ENCODE measurements around the gene ZNF385B. TPM values are rescaled to one million over a fixed set of nuclear protein-coding genes. Genes with fewer than 3 reads are reported as not detected.

Gene ZNF385B
- total and polyA plus RNA-seq, 8 donors: 4.6 to 51.3 (median 6.1) TPM

DNA sequence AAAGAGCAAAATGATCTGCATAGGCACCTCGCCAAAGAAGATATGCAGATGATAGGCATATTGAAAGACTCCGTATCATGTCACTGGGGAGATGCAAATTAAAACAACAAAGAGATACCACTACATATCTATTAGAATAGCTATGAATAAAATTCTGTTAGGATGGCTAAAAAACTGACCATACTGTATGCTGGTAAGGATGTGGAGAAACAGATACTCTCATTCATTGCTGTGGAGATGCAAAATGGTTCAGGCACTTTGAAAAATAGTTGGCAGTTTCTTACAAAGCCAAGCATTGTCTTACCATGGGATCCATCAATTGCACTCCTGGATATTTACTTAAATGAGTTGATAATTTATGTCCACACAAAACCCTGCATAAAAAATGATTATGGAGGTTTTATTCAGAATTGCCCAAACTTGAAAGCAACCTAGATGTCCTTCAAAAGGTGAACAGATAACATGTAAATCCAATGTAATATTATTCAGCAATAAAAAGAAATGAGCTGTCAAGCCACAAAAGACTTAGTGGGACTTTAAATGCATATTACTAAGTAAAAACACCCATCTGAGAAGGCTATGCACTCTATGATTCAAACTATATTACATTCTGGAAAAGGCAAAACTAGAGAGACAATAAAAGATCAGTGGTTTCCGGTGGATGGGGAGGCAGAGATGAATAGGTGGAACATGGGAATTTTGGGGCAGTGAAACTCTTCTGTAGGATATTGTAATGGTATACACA, 31.2 kb downstream of the ZNF385B start:
- TF ChIP-seq, protein P1, sequence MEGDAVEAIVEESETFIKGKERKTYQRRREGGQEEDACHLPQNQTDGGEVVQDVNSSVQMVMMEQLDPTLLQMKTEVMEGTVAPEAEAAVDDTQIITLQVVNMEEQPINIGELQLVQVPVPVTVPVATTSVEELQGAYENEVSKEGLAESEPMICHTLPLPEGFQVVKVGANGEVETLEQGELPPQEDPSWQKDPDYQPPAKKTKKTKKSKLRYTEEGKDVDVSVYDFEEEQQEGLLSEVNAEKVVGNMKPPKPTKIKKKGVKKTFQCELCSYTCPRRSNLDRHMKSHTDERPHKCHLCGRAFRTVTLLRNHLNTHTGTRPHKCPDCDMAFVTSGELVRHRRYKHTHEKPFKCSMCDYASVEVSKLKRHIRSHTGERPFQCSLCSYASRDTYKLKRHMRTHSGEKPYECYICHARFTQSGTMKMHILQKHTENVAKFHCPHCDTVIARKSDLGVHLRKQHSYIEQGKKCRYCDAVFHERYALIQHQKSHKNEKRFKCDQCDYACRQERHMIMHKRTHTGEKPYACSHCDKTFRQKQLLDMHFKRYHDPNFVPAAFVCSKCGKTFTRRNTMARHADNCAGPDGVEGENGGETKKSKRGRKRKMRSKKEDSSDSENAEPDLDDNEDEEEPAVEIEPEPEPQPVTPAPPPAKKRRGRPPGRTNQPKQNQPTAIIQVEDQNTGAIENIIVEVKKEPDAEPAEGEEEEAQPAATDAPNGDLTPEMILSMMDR (IDR thresholded peaks at IDR 0.05): no peak
- H3K4me3 ChIP-seq: no peak overlapping the region
- intact Hi-C loops (cut with DNase I): no loop called here
- no peak overlapping the region for H3K27ac ChIP-seq
- H3K4me1 ChIP-seq: no peaks in the 10 kb centered on the region
- no peaks in the 10 kb centered on the region for H3K27me3 ChIP-seq
- DNase-seq (no peak), ATAC-seq (no peak)
- no peaks in the 10 kb centered on the region for H3K9me3 ChIP-seq
- no peaks in the 10 kb centered on the region for H3K36me3 ChIP-seq

DNA sequence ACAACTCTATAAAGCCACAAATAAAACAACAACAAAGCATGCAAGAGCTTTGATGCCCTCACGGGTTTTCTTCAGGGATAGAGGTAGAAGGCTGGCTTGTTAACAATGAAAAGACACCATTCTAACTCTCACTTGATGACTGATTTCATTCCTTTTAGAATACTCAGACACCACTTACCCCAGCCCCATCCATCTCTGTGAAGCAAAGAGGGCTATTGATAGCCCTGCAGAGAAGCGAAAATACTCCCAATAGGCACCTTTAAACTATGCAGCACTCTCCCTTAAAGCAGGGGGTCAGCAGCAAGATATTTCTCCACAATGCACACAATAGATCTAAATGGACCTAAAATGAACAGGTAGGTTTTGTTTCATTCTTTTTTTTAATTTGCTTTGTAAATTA, 35.1 kb downstream of the ZNF385B start:
- intact Hi-C loops (cut with DNase I): no loop called here
- no peaks in the 10 kb centered on the region for H3K9me3 ChIP-seq
- TF ChIP-seq, protein P1 (IDR thresholded peaks at IDR 0.05): no peak

DNA sequence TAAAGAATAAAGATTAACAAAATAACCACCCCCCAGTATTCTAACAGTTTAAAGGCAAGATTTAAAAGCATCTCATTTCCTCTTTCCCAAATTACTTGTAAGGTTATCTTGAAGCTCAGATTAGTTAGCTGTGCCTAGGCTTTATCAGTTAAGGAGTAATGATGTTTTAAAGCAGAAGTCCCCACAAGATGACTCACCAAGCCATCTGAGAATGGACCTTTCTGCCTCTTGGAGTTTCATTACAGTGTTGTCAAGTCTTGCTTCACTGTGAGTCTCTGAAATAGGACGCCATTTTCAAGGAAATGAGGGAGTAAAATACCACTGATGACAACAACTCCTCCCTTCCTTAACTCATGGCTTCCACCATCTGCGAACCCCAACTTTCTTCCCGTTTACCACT, 35.9 kb downstream of the ZNF385B start:
- DNase-seq (no peak), ATAC-seq (no peak)
- Histone ChIP-seq H3K4me3 (no peak overlapping the region), H3K9me3 (no peaks in the 10 kb centered on the region), H3K27ac (no peak overlapping the region), H3K36me3 (no peaks in the 10 kb centered on the region), H3K4me1 (no peaks in the 10 kb centered on the region), H3K27me3 (no peaks in the 10 kb centered on the region)
- intact Hi-C loops (cut with DNase I): no loop called here
- TF ChIP-seq, protein P1 (IDR thresholded peaks at IDR 0.05): no peak

More for the DNA sequence above, 35.1 kb downstream of the ZNF385B start:
- Histone ChIP-seq H3K36me3 (no peaks in the 10 kb centered on the region), H3K4me1 (no peaks in the 10 kb centered on the region), H3K27me3 (no peaks in the 10 kb centered on the region), H3K27ac (no peak overlapping the region), H3K4me3 (no peak overlapping the region)
- no peak for ATAC-seq
- no peak for DNase-seq

DNA sequence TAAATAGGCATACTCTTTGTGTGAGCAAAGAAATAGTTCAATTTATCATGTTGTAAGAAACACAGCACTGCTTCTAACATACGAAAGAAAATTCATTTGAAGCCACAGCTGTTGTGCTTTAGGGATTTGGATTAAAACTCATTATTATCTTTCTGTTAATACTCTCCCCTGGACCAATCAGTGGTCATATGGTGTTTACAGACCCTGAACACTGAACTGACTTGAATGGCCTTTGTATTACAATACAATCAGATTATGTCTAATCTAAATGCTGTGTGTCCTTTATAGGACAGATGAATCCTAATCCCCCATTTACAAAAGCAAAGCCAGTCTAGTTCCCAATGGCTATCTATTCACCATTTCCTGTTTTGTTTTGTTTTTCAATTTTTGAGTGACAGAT, 36.5 kb downstream of the ZNF385B start:
- intact Hi-C loops (cut with DNase I): no loop called here
- DNase-seq (no peak), ATAC-seq (no peak)
- no peak overlapping the region for H3K4me3 ChIP-seq
- no peak overlapping the region for H3K27ac ChIP-seq
- no peaks in the 10 kb centered on the region for H3K4me1 ChIP-seq
- no peaks in the 10 kb centered on the region for H3K27me3 ChIP-seq
- no peaks in the 10 kb centered on the region for H3K36me3 ChIP-seq
- TF ChIP-seq, protein P1 (IDR thresholded peaks at IDR 0.05): no peak
- H3K9me3 ChIP-seq: no peaks in the 10 kb centered on the region

DNA sequence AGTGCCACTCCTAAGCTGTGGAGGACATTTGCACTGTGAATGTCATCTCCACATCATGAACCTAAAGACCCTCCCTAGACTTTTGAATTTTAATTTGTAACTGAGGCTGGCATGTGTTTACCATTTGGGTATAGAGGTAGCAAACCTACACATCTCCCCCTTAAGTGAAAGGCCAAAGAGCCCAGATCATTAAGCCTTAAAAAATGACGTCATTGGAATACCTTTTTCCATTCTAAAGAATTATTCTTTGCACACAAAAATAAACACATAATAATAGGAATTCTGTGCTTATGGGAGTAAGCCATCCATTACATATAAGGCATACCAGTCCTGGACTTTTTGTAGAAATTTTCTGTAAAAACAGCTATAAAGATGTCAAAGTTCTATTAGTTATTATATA, 38.9 kb downstream of the ZNF385B start:
- intact Hi-C loops (cut with DNase I): no loop called here
- Histone ChIP-seq H3K36me3 (no peaks in the 10 kb centered on the region), H3K9me3 (no peaks in the 10 kb centered on the region), H3K27me3 (no peaks in the 10 kb centered on the region), H3K27ac (no peak overlapping the region), H3K4me1 (no peaks in the 10 kb centered on the region), H3K4me3 (no peak overlapping the region)
- ATAC-seq (no peak), DNase-seq (no peak)
- TF ChIP-seq, protein P1 (IDR thresholded peaks at IDR 0.05): no peak
